ENCODE results near the gene SLC9C2. TPM values are rescaled to one million over a fixed set of nuclear protein-coding genes. Genes with fewer than 3 reads are reported as not detected.
"Not testable (repeated sequence)": the region's sequence is repeated elsewhere in the genome, so short reads cannot be mapped to it uniquely, and the experiment has no call there.

SLC9C2 gene
- total RNA-seq, 1 donor from 2014 or later, result not detected

GRCh38 chr1:173551699-173552098 is 51.2 kb downstream of the SLC9C2 start:
- no peak for ATAC-seq (ENCODE audit: poor library complexity)
- intact Hi-C loops (cut with DNase I), result no loop called here

DNA sequence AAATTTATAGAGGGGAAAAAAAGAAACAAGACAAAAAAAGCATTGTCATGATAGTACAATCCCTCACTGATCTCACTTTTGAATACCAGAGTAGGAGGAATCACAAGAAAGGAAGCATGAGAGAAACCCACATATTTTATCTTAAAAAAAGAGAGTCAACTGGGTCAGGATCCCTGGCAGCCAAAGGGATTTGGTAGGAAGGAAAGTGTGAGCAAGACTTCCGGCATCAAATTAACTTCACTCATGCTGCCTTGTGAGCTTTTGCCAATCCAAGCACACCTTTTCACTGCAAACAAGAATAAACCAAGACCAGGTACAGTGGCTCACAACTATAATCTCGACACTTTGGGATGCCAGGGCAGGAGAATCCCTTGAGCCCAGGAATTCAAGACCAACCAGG is 53.1 kb downstream of the SLC9C2 start:
- no peak for ATAC-seq (ENCODE audit: poor library complexity)
- DNase-seq, result no peak
- intact Hi-C loops (cut with DNase I), result no loop called here

More at GRCh38 chr1:173551699-173552098, 51.2 kb downstream of the SLC9C2 start:
- no peak for DNase-seq

DNA sequence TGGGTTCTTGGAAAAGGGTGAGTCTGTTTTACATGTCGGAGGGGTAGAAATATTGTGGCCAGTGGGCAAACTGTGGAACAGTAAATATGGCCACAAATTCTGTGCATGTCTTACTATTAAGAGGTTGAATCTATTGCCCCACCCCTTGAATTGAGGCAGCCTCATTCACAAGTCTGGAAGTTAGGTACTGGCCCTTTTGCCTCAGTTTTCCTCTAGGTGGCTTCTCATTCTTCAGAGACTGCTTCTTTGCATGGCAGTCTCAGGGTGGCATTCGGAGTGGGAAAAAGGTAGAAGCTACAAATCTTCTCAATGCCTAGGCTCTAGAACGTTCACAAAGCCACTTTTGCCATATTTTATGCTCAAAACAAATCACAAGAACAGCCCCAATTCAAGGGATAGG is 57.2 kb downstream of the SLC9C2 start:
- intact Hi-C loops (cut with DNase I), result no loop called here
- ATAC-seq (ENCODE audit: poor library complexity), result no peak

GRCh38 chr1:173536223-173536622 is 66.6 kb downstream of the SLC9C2 start:
- intact Hi-C loops (cut with DNase I), result no loop called here
- DNase-seq, result no peak
- no peak for ATAC-seq (ENCODE audit: poor library complexity)

More for the DNA sequence above, 57.2 kb downstream of the SLC9C2 start:
- DNase-seq, result no peak

GRCh38 chr1:173532237-173532636 is 70.6 kb downstream of the SLC9C2 start:
- no peak for ATAC-seq (ENCODE audit: poor library complexity)
- intact Hi-C loops (cut with DNase I), result no loop called here

GRCh38 chr1:173530795-173531693 is 71.8 kb downstream of the SLC9C2 start:
- DNase-seq (no peak), ATAC-seq (ENCODE audit: poor library complexity) (no peak)
- intact Hi-C loops (cut with DNase I), result no loop called here

More at GRCh38 chr1:173532237-173532636, 70.6 kb downstream of the SLC9C2 start:
- no peak for DNase-seq

GRCh38 chr1:173529106-173529505 is 73.8 kb downstream of the SLC9C2 start:
- DNase-seq, result no peak
- intact Hi-C loops (cut with DNase I), result no loop called here
- ATAC-seq (ENCODE audit: poor library complexity), result no peak

DNA sequence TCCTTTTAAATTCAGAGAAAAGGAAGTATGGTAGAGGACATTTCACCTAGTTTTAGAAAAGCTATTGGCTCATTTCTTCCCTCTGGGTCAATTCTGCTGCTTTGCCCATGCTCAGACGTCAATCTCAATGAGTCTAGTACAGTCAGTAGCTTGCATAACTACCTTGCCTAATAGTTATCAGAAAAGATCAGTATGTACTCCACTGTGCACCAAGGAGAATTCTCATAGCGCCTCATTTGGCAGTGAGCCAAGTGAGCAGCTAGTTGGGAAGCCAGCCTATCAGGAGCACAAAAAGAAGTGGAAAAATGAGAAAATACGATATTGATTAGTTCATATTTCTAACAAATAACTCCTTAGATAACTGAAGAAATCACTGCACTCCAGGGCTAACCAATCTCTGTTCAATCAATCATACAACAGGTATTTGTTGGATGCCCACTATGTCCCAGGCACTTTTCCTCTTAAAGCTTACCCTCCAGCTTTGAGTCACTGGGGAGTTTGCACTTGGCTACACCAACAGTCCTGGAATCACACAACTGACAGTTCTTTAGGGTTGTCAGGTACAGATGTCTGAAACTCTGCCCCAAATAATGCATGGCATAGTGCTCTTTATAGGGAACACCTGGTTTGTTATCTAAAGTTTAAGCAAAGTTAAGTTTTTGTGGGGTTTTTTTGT is 75.6 kb downstream of the SLC9C2 start:
- DNase-seq (no peak), ATAC-seq (ENCODE audit: poor library complexity) (peak; percentile 77)
- intact Hi-C loops (cut with DNase I), result no loop called here

GRCh38 chr1:173525926-173526325 is 76.9 kb downstream of the SLC9C2 start:
- DNase-seq, result no peak
- ATAC-seq (ENCODE audit: poor library complexity), result no peak
- intact Hi-C loops (cut with DNase I), result no loop called here

- intact Hi-C loops (cut with DNase I), result no loop called here
Observed at GRCh38 chr1:173523329-173523728, 79.5 kb downstream of the SLC9C2 start.

GRCh38 chr1:173520799-173521198 is 82.1 kb downstream of the SLC9C2 start:
- intact Hi-C loops (cut with DNase I), result no loop called here
- DNase-seq, result no peak
- no peak for ATAC-seq (ENCODE audit: poor library complexity)

More at GRCh38 chr1:173523329-173523728, 79.5 kb downstream of the SLC9C2 start:
- DNase-seq (no peak), ATAC-seq (ENCODE audit: poor library complexity) (no peak)

- intact Hi-C loops (cut with DNase I); ATAC-seq (ENCODE audit: poor library complexity); DNase-seq: not testable (repeated sequence)
Observed at GRCh38 chr1:173514503-173514902, 88.4 kb downstream of the SLC9C2 start.

- intact Hi-C loops (cut with DNase I), result no loop called here
- no peak for ATAC-seq (ENCODE audit: poor library complexity)
- DNase-seq, result no peak
Observed at GRCh38 chr1:173509797-173510196, 93.1 kb downstream of the SLC9C2 start.

- DNase-seq (no peak), ATAC-seq (ENCODE audit: poor library complexity) (no peak)
- intact Hi-C loops (cut with DNase I), result no loop called here
Observed at GRCh38 chr1:173508541-173508940, 94.3 kb downstream of the SLC9C2 start.

- DNase-seq (no peak), ATAC-seq (ENCODE audit: poor library complexity) (no peak)
- intact Hi-C loops (cut with DNase I), result no loop called here
Observed at GRCh38 chr1:173507847-173508209, 95.0 kb downstream of the SLC9C2 start.

- no peak for ATAC-seq (ENCODE audit: poor library complexity)
- intact Hi-C loops (cut with DNase I), result no loop called here
- no peak for DNase-seq
Observed at GRCh38 chr1:173507205-173507846, 95.5 kb downstream of the SLC9C2 start.

DNA sequence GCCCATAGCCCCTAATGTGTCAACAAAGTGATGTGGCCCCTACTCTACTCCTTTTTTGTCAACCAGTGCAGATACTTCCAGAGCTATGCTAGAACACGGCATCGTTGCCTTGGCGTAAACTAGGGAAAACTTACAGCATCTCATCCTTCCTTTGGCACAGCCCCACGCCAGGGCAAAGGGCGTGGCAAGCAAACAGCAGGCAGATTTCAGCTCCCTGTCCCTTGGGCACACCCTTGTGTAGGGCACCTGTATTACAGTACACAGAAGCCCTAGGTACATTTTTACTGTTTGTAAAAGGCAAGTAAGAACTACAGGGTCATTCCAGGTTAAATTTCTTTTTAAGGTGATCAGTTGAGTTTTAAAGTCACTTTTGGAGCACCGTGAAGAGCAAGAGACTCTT is 96.4 kb downstream of the SLC9C2 start:
- DNase-seq (no peak), ATAC-seq (ENCODE audit: poor library complexity) (no peak)
- intact Hi-C loops (cut with DNase I), result no loop called here

GRCh38 chr1:173505391-173505790 is 97.5 kb downstream of the SLC9C2 start:
- intact Hi-C loops (cut with DNase I), result no loop called here
- DNase-seq (no peak), ATAC-seq (ENCODE audit: poor library complexity) (no peak)

DNA sequence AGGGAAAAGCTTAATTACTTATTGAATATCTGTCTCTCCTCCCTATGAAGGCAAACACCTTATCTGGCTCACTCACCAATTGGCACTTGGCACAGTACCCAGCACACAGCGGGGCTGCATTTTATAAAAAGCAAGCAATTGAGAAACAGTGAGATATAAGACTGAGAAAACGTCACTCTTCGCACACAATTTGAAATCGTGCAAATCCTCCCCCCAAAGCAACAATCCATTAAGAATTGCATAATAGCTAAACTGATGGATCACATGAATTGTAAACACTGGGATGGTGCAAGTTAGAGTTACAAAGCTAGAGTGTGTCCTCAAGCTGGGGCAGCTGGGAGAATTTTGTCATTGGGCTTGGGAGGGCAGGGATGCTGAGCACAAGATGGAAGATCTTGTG is 98.6 kb downstream of the SLC9C2 start:
- ATAC-seq (ENCODE audit: poor library complexity), result no peak
- intact Hi-C loops (cut with DNase I), result no loop called here
- no peak for DNase-seq

Measured in Right ventricle myocardium superior (tissue), 1 donor.